AG04449 (cell line): ENCODE results near the gene NPBWR2.

Source experiments
- CTCF ChIA-PET: fragments of 350-600 bp; formaldehyde crosslinking; extraction: SDS; loops from one replicate; lab custom pipeline; 2021; ENCODE audit warnings: antibody characterized with exemption; lab: Yijun Ruan, JAX
- POLR2A ChIA-PET: fragments of 400-600, 350-600 bp; formaldehyde crosslinking; extraction: SDS; loops from one replicate; lab custom pipeline; 2020; ENCODE audit warnings: antibody characterized with exemption, inconsistent platforms; lab: Yijun Ruan, JAX
- DNase-seq: peaks from one replicate; pipeline ENCODE4 v3.0.0-alpha.2; 2010; ENCODE audit warnings: low read depth, low spot score
- H3K4me3 ChIP-seq: 2 replicates; pipeline ENCODE4 v1.5.1; 2011; ENCODE audit warnings: low read depth, mild to moderate bottlenecking, control low read depth, low read length
- TF ChIP-seq, protein P1 (sequence below): IDR thresholded peaks from one replicate; pipeline ENCODE4 v1.5.1; 2011; ENCODE audit warnings: mild to moderate bottlenecking, moderate library complexity, low read length, control low read depth, inconsistent platforms; ENCODE audit not compliant: insufficient read depth; ENCODE audit errors: missing control alignments

Gene NPBWR2

DNA sequence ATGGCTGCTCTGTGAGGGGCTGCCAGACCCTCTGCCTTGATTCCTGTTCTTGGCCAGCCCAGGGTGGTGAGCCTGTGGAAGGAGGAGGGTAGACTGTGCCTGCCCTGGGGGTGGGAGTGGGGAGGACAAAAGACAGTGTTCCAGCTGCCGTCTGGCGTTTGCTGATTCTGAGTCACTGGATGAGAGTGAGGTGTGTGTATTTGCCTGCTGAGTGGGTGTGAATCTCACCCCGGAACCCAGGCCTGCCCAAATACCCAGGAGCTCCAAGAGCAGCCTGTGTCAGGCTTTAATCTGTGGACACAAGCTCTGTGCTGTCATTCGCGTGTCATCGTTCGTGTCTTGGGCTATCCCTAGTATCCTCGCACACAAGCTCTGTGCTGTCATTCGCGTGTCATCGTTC, 20.6 kb downstream of the NPBWR2 start:
- TF ChIP-seq, protein P1, sequence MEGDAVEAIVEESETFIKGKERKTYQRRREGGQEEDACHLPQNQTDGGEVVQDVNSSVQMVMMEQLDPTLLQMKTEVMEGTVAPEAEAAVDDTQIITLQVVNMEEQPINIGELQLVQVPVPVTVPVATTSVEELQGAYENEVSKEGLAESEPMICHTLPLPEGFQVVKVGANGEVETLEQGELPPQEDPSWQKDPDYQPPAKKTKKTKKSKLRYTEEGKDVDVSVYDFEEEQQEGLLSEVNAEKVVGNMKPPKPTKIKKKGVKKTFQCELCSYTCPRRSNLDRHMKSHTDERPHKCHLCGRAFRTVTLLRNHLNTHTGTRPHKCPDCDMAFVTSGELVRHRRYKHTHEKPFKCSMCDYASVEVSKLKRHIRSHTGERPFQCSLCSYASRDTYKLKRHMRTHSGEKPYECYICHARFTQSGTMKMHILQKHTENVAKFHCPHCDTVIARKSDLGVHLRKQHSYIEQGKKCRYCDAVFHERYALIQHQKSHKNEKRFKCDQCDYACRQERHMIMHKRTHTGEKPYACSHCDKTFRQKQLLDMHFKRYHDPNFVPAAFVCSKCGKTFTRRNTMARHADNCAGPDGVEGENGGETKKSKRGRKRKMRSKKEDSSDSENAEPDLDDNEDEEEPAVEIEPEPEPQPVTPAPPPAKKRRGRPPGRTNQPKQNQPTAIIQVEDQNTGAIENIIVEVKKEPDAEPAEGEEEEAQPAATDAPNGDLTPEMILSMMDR = no peak
- CTCF ChIA-PET = interaction anchor here (1.4 to 1.6 kb wide), 2 partner anchors 16 to 29 kb away, joined by 4 to 6 read pairs; no protein-coding TSS in a partner anchor
- POLR2A ChIA-PET = no interaction called here

DNA sequence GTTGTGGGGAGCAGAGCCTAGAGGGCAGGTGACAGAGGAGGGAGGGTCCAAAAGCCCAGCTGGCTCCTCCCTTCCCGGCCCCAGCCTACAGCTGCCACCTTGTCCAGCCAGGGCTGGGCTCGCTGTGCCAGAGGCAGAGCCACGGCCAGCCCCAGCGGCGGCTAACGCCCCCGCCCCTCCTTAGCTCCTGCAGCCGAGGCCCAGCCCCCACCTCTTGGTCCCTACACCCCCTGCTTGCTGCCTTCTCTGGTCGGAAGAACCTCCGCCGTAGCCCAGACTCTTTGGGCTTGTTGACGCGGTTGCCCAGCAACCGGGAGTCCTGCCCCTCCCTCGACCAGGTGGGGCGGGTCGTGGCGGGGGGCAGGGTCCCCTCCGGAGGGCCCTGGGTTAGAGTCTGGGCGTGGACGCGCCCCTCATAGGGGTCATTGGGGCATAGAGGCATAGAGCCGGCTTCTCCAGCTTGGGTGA, 22.6 kb downstream of the NPBWR2 start:
- ChIA-PET POLR2A (interaction anchor here (1.0 kb wide), 1 partner anchor 220 kb away, joined by 3 read pairs; the partner anchor contains the start of gene TPD52L2), CTCF (interaction anchor here (0.8 to 8.7 kb wide), 5 partner anchors 22 to 46 kb away, joined by 3 to 51 read pairs (median 4); partner anchors contain the start of genes NPBWR2 and TCEA2)
- DNase-seq = no peak
- no peak overlapping the region for H3K4me3 ChIP-seq
- TF ChIP-seq, protein P1 = no peak

More for the DNA sequence above, 20.6 kb downstream of the NPBWR2 start:
- no peak for DNase-seq
- no peak overlapping the region for H3K4me3 ChIP-seq

DNA sequence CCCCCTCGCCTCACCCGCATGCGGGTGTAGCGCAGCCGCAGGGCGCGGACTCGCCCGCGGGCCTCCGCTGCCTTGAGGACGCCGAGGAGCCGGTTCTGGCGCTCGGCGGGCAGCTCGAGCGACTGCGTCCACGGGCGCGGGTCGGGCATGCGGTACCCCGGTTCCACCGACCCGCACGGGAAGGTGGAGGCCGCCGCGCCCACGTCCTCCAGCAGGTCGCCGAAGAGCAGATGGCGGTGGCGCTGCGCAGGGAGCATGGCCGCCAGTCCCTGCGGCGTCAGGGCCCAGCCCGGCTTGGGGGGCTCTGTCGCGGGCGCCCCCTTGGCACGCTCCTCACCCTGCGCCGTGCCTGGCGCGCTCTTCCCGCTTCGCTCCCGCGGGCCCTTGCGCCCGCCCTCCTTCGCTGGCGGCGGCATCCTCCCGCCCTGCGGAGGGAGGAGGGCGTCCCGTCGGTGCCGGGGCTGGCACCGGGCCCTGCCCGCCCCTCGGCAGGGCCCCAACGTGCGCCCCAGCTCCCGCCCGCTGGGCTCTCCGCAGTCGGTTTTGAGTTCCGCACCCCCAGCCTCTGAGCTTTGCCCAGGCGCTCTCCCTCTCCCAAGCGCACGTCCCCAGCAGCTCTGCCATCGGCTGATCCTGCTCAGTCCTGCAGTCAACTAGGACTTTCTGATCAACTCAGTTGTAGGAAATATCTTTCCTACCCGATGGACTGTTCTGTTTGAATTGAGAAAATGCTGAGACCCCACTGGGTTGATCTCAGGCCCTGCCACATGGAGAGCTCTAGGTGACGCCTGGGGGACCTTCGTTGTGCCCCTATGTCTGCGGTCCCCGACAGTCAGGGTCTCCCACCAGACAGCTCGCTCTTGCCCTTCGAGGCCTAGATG, 23.3 kb downstream of the NPBWR2 start, which contains the start of gene LKAAEAR1:
LKAAEAR1 (minus strand) TSS at position 595 of the 881 bp plus-strand sequence; CDS start at position 416, 179 bp downstream.
- POLR2A ChIA-PET = interaction anchor here (1.0 kb wide), 1 partner anchor 219 kb away, joined by 3 read pairs; the partner anchor contains the start of gene TPD52L2
- no peak for DNase-seq
- TF ChIP-seq, protein P1 = no peak

DNA sequence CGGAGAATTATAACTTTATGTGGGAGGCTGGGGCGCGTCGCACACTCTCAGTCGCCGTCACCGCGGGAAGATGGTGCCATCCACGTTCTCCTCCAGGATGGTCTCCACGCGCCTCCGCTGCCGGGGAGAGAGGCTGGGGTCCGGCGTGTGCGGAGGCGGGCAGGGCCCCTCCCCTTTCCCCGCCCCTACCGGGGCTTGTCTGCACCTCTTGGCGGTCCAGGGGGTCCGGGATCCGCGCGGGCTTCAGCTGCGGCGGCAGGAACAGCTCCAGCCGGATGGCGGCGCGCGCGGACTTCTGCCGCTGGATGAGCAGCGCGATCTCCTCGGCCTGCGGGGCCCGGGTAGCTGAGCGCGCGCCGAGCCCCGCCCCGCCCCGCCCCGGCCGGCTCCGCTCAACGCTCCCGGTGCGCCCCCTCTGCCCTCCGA, 24.0 kb downstream of the NPBWR2 start:
- CTCF ChIA-PET = interaction anchor here (0.6 to 8.7 kb wide), 12 partner anchors 15 to 108 kb away, joined by 3 to 51 read pairs (median 4); partner anchors contain the start of genes PRPF6 and TCEA2
- TF ChIP-seq, protein P1 = peak; percentile 78
- peak overlapping the region; percentile 52 for H3K4me3 ChIP-seq
- no peak for DNase-seq
- POLR2A ChIA-PET = no interaction called here

More for the DNA sequence above, 23.3 kb downstream of the NPBWR2 start, which contains the start of gene LKAAEAR1:
- H3K4me3 ChIP-seq = peak within 1 kb of the TSS; percentile 52
- CTCF ChIA-PET = interaction anchor here (0.6 to 8.7 kb wide), 14 partner anchors 15 to 109 kb away, joined by 3 to 51 read pairs (median 4); partner anchors contain the start of genes NPBWR2, PRPF6 and TCEA2

DNA sequence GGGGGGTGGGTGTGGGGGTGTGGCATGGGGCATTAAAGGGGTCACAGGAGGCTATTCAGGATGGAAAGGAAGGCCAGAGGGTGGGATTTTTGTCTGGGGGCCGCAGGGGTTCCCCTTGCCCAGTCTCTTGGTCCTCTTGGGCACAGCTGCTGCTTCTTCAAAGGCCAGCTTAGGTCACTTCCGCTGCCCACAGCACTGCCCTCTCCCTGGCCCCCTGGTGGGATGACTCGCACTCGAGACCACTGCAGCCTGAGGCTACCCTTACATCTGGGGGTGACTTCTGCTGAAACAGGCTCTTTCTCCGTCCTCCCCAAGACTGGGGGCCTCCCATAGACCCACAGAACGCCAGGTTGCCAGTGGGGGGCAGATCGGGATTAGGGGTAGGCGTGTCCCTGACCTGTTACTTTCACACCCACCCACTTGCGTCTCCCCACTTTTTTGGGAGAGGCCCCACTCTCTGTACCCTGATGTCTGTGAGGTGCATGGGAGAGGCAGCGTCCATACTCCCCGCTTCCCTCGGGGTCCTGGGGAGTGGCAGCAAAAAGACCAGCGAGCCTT, 24.5 kb downstream of the NPBWR2 start:
- TF ChIP-seq, protein P1 = no peak
- peak overlapping the region; percentile 37 for H3K4me3 ChIP-seq
- ChIA-PET CTCF (interaction anchor here (1.0 to 8.7 kb wide), 8 partner anchors 14 to 108 kb away, joined by 3 to 51 read pairs (median 4); partner anchors contain the start of genes PRPF6 and TCEA2), POLR2A (no interaction called here)
- no peak for DNase-seq
